ENCODE data around the gene SFTA2.

DNA sequence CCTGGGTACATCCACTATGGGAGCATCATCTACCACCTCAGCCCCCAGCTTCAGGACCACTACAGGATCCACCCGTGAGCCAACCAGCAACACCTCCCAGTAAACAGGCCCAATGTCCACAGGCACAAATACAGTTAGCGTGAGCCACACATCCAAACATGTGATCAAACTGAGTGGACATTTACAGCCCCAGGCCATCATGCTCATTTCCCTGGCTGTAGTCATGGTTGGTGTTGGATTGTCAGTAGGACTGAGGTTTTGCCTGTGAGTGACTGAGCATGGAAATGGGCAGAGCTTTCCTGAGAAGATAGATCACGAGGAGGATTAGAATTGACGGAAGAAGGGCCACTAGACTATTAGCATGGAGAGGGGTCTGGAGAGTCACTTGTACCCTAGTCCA is 40.8 kb upstream of the SFTA2 start:
- TF ChIP-seq, protein P1, sequence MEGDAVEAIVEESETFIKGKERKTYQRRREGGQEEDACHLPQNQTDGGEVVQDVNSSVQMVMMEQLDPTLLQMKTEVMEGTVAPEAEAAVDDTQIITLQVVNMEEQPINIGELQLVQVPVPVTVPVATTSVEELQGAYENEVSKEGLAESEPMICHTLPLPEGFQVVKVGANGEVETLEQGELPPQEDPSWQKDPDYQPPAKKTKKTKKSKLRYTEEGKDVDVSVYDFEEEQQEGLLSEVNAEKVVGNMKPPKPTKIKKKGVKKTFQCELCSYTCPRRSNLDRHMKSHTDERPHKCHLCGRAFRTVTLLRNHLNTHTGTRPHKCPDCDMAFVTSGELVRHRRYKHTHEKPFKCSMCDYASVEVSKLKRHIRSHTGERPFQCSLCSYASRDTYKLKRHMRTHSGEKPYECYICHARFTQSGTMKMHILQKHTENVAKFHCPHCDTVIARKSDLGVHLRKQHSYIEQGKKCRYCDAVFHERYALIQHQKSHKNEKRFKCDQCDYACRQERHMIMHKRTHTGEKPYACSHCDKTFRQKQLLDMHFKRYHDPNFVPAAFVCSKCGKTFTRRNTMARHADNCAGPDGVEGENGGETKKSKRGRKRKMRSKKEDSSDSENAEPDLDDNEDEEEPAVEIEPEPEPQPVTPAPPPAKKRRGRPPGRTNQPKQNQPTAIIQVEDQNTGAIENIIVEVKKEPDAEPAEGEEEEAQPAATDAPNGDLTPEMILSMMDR (IDR thresholded peaks at IDR 0.05): no peak
- TF ChIP-seq POLR2AphosphoS5 (IDR thresholded peaks at IDR 0.05) (no peak), POLR2A (IDR thresholded peaks at IDR 0.05) (no peak), EP300 (IDR thresholded peaks at IDR 0.05) (no peak)
